HCT116 (cell line): ENCODE data around the gene ZNF605. TPM values are rescaled to one million over a fixed set of nuclear protein-coding genes. Genes with fewer than 3 reads are reported as not detected.
A peak's percentile ranks its signal among the peaks of the same experiment; 100 is the strongest.

ENCODE experiments used
- ATAC-seq: fragments of 200-7000 bp; cut with Tn5 transposase; 2 replicates; pipeline ENCODE4 v1.9.1; 2020; ENCODE audit warnings: mild to moderate bottlenecking, moderate library complexity
- BruUV-seq: library from RNA; stranded (reverse); fragments of 400-500 nt; replicated peaks from 2 replicates; lab custom pipeline; 2021; lab: Mats Ljungman, UMichigan
- CTCF ChIA-PET: fragments of 300-600 bp; sonication (Branson Sonifier 250); formaldehyde crosslinking; loops from one replicate; lab custom pipeline; 2021; ENCODE audit warnings: antibody characterized with exemption; lab: Charles Lee
- POLR2A ChIA-PET: fragments of 300-600, 350-600 bp; sonication (Branson Sonifier 250); formaldehyde crosslinking; loops from one replicate; lab custom pipeline; 2021; ENCODE audit warnings: antibody characterized with exemption; lab: Charles Lee
- RAD21 ChIA-PET, 2 experiments: fragments of 300-600 bp; sonication (Branson Sonifier 250); formaldehyde crosslinking; loops; one replicate each; lab custom pipeline; 2023; ENCODE audit warnings: low total read pairs in 2 of 2; ENCODE audit not compliant: uncharacterized antibody in 2 of 2, unreplicated experiment in 2 of 2, low non-redundant PET in 1 of 2; lab: Charles Lee
- DNase-seq: peaks from one replicate; pipeline ENCODE4 v3.0.0-alpha.2; 2010; ENCODE audit warnings: low read depth, low spot score
- H2AFZ ChIP-seq: fragments of 200-600 bp; shearing (Covaris generic), sonication (generic); 2 replicates; pipeline ENCODE4 v1.6.1; 2017; ENCODE audit warnings: low read depth, mixed run types, mixed read lengths, antibody characterized with exemption, low read length; ENCODE audit not compliant: poor library complexity, severe bottlenecking
- H3K27ac ChIP-seq: 2 replicates; pipeline ENCODE4 v1.5.1; 2012; ENCODE audit warnings: low read depth, low read length
- H3K27me3 ChIP-seq: fragments of 200-600 bp; sonication (generic); 2 replicates; pipeline ENCODE4 v1.6.1; 2016; ENCODE audit warnings: mixed run types, low read length, mixed read lengths; ENCODE audit not compliant: insufficient read depth
- H3K36me3 ChIP-seq, 2 experiments: fragments of 200-500 bp in 1 of 2; fragments of 200-600 bp in 1 of 2; sonication (Bioruptor generic) in 1 of 2; sonication (generic) in 1 of 2; 2 replicates each; pipeline versions ENCODE4 v1.5.1 to v1.6.1; 2014 to 2016; ENCODE audit warnings: low read length in 2 of 2, inconsistent platforms in 1 of 2, mixed read lengths in 1 of 2, mixed run types in 1 of 2; ENCODE audit not compliant: insufficient read depth in 2 of 2, control insufficient read depth in 1 of 2
- H3K4me1 ChIP-seq, 2 experiments: fragments of 200-600 bp in 1 of 2; sonication (generic) in 1 of 2; 2 replicates each; pipeline versions ENCODE4 v1.5.1 to v1.6.1; 2012 to 2017; ENCODE audit warnings: low read length in 2 of 2, inconsistent platforms in 1 of 2, mild to moderate bottlenecking in 1 of 2, mixed read lengths in 1 of 2, mixed run types in 1 of 2, moderate library complexity in 1 of 2; ENCODE audit not compliant: insufficient read depth in 2 of 2, control insufficient read depth in 1 of 2
- H3K4me2 ChIP-seq: fragments of 200-600 bp; sonication (generic); 2 replicates; pipeline ENCODE4 v1.6.1; 2017; ENCODE audit warnings: mixed run types, low read length, mixed read lengths
- H3K4me3 ChIP-seq, 2 experiments: fragments of 200-600 bp in 1 of 2; sonication (generic) in 1 of 2; replicated peaks in 1 of 2; 2 replicates each; pipeline ENCODE4 v1.5.1; 2011 to 2016; ENCODE audit warnings: low read length in 2 of 2, control low read depth in 1 of 2, low read depth in 1 of 2, mild to moderate bottlenecking in 1 of 2, mixed read lengths in 1 of 2, mixed run types in 1 of 2
- H3K79me2 ChIP-seq: fragments of 200-600 bp; sonication (generic); 2 replicates; pipeline ENCODE4 v1.6.1; 2017; ENCODE audit warnings: mild to moderate bottlenecking, mixed run types, low read length, moderate library complexity, mixed read lengths; ENCODE audit not compliant: insufficient read depth
- H3K9ac ChIP-seq: fragments of 200-600 bp; sonication (generic); 2 replicates; pipeline ENCODE4 v1.6.1; 2016; ENCODE audit warnings: low read length, mixed read lengths
- H3K9me2 ChIP-seq: fragments of 200-600 bp; sonication (generic), shearing (Covaris generic); 2 replicates; pipeline ENCODE4 v1.6.1; 2017; ENCODE audit warnings: mixed run types, mild to moderate bottlenecking, moderate library complexity; ENCODE audit not compliant: insufficient read depth
- H3K9me3 ChIP-seq, 2 experiments: fragments of 200-500 bp in 1 of 2; fragments of 200-600 bp in 1 of 2; sonication (Bioruptor generic) in 1 of 2; sonication (generic) in 1 of 2; 2 replicates each; pipeline ENCODE4 v1.6.1; 2014 to 2017; ENCODE audit warnings: low read length in 2 of 2, mixed read lengths in 2 of 2, inconsistent platforms in 1 of 2, low read depth in 1 of 2, mild to moderate bottlenecking in 1 of 2, mixed run types in 1 of 2, moderate library complexity in 1 of 2; ENCODE audit not compliant: control insufficient read depth in 1 of 2, insufficient read depth in 1 of 2
- H4K20me1 ChIP-seq: fragments of 200-600 bp; sonication (generic), shearing (Covaris generic); 2 replicates; pipeline ENCODE4 v1.6.1; 2017; ENCODE audit warnings: mixed run types, mild to moderate bottlenecking, moderate library complexity; ENCODE audit not compliant: insufficient read depth
- CBX3 ChIP-seq: IDR thresholded peaks from 2 replicates; pipeline ENCODE4 v1.6.1; 2012; ENCODE audit warnings: low read depth
- CEBPB ChIP-seq: IDR thresholded peaks from 2 replicates; pipeline ENCODE4 v1.6.1; 2012; ENCODE audit warnings: low read depth
- EGR1 ChIP-seq: IDR thresholded peaks from 2 replicates; pipeline ENCODE4 v1.6.1; 2012; ENCODE audit warnings: low read depth
- ELF1 ChIP-seq: IDR thresholded peaks from 2 replicates; pipeline ENCODE4 v1.6.1; 2012; ENCODE audit warnings: low read depth, borderline replicate concordance
- EZH2 ChIP-seq: fragments of 200-600 bp; sonication (generic); IDR thresholded peaks from 2 replicates; pipeline ENCODE4 v1.6.1; 2017; ENCODE audit warnings: antibody characterized with exemption, mixed run types
- EZH2phosphoT487 ChIP-seq: fragments of 200-600 bp; IDR thresholded peaks from 2 replicates; pipeline ENCODE4 v1.6.1; 2018; ENCODE audit warnings: antibody characterized with exemption, borderline replicate concordance
- FOSL1 ChIP-seq: IDR thresholded peaks from 2 replicates; pipeline ENCODE4 v1.6.1; 2012; ENCODE audit warnings: low read depth
- JUND ChIP-seq: IDR thresholded peaks from 2 replicates; pipeline ENCODE4 v1.6.1; 2012
- POLR2A ChIP-seq: IDR thresholded peaks from 2 replicates; pipeline ENCODE4 v1.7.0; 2011; ENCODE audit warnings: borderline replicate concordance; ENCODE audit not compliant: insufficient read depth, insufficient read length; ENCODE audit errors: extremely low read depth
- RAD21 ChIP-seq: IDR thresholded peaks from 2 replicates; pipeline ENCODE4 v1.6.1; 2012; ENCODE audit warnings: low read depth, mild to moderate bottlenecking
- REST ChIP-seq: IDR thresholded peaks from 2 replicates; pipeline ENCODE4 v1.6.1; 2012; ENCODE audit warnings: low read depth
- SIN3A ChIP-seq: IDR thresholded peaks from 2 replicates; pipeline ENCODE4 v1.6.1; 2012; ENCODE audit warnings: low read depth
- SP1 ChIP-seq: IDR thresholded peaks from 2 replicates; pipeline ENCODE4 v1.6.1; 2012; ENCODE audit warnings: low read depth
- SRF ChIP-seq: IDR thresholded peaks from 2 replicates; pipeline ENCODE4 v1.6.1; 2012; ENCODE audit warnings: low read depth
- TCF7L2 ChIP-seq: IDR thresholded peaks from 2 replicates; pipeline ENCODE4 v1.7.0; 2011; ENCODE audit warnings: borderline replicate concordance, inconsistent platforms; ENCODE audit not compliant: insufficient read depth, insufficient read length; ENCODE audit errors: extremely low read depth
- YY1 ChIP-seq: IDR thresholded peaks from 2 replicates; pipeline ENCODE4 v1.6.1; 2011; ENCODE audit warnings: low read length, low read depth, moderate library complexity, mild to moderate bottlenecking; ENCODE audit not compliant: insufficient replicate concordance; ENCODE audit errors: extremely low read depth
- ZFX ChIP-seq: fragments of 450-650 bp; IDR thresholded peaks from 2 replicates; pipeline ENCODE4 v1.6.1; 2017
- ZNF274 ChIP-seq: fragments of 200-500 bp; sonication (Bioruptor generic); IDR thresholded peaks from 2 replicates; pipeline ENCODE4 v1.6.1; 2014; ENCODE audit warnings: mild to moderate bottlenecking, low read depth, low read length, inconsistent platforms
- intact Hi-C: fragments of 100-400 bp; cut with micrococcal nuclease; formaldehyde crosslinking; loops from 2 replicates; pipeline ENCODE4 v1.10.0; 2022
- total RNA-seq: library from RNA; stranded (reverse); gene quantifications from one replicate; pipeline ENCODE4 v1.2.1, GENCODE V29; 2021; ENCODE audit not compliant: unreplicated experiment
- TF ChIP-seq, protein P1 (sequence below): IDR thresholded peaks from 2 replicates; pipeline ENCODE4 v1.6.1; 2011; ENCODE audit warnings: mild to moderate bottlenecking, low read length, moderate library complexity; ENCODE audit not compliant: insufficient replicate concordance; ENCODE audit errors: extremely low read depth
- TF ChIP-seq, protein P2 (sequence below): IDR thresholded peaks from 2 replicates; pipeline ENCODE4 v1.6.1; 2012

ZNF605 gene
- total RNA-seq, 1 experiment from 2014 or later: 0.02 TPM

DNA sequence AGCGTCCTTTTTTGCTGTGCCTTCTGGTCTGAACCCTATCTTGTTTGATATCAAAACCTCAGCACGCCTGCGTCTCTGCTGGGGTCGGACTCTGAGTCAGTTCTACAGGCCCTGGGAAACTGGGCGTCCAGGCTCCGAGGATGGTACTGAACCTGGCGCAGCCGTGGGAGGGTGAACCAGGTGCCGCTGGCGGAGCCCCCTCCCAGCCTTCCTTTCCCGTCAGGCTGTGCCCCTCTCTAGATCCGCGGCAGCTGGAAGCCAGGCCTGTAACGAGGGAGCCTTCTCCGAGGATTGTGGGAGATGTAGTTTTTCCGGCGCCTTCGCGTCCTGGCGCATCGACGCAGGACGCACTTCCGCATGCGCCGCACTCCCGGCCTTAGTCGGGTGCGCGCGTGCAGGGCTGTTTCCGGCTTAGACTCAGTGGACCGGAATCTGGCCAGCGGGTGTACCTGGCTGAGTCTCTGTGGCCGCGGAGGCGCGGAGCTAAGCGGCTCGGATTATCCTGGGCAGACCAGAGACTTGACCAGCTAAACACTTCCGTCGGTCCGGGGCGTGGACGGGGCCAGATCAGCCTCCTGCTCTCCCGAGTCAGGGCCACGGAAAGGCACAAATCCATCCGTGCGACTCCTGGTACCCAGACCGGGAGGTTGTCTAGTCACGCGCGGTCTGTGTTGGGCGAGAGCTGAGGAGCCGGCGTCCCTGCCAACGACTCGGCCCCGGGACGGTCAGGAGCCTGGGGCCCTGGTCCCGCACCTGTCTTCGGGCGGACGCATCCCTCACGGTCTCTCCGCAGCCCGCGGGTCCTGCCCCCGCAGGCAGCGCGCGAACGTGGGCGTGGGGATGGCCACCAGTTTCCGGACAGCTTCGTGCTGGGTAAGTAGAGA, 30.1 kb upstream of the ZNF605 start, which contains the start of gene ZNF26:
ZNF26 (plus strand) TSS at position 367 of the 884 bp plus-strand sequence; CDS start at position 841, 474 bp downstream.
- no peaks in the 10 kb centered on the region for H3K27me3 ChIP-seq
- TF ChIP-seq ELF1 (peak; percentile 66), EGR1 (0 out of 2 replicates have a peak, but pooled peaks have one; percentile 21), SRF (peak; percentile 91), EZH2 (no peak), JUND (no peak), REST (no peak), RAD21 (no peak), CEBPB (no peak), POLR2A (no peak), SIN3A (no peak), TCF7L2 (no peak), YY1 (no peak), ZFX (peak; percentile 38; the same call in 1 of the 2 replicates), ZNF274 (no peak), FOSL1 (no peak), CBX3 (no peak), SP1 (no peak), EZH2phosphoT487 (no peak)
- TF ChIP-seq, protein P1, sequence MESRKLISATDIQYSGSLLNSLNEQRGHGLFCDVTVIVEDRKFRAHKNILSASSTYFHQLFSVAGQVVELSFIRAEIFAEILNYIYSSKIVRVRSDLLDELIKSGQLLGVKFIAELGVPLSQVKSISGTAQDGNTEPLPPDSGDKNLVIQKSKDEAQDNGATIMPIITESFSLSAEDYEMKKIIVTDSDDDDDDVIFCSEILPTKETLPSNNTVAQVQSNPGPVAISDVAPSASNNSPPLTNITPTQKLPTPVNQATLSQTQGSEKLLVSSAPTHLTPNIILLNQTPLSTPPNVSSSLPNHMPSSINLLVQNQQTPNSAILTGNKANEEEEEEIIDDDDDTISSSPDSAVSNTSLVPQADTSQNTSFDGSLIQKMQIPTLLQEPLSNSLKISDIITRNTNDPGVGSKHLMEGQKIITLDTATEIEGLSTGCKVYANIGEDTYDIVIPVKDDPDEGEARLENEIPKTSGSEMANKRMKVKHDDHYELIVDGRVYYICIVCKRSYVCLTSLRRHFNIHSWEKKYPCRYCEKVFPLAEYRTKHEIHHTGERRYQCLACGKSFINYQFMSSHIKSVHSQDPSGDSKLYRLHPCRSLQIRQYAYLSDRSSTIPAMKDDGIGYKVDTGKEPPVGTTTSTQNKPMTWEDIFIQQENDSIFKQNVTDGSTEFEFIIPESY: no peak
- TF ChIP-seq, protein P2, sequence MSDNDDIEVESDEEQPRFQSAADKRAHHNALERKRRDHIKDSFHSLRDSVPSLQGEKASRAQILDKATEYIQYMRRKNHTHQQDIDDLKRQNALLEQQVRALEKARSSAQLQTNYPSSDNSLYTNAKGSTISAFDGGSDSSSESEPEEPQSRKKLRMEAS: peak; percentile 88

More for the DNA sequence above, 30.1 kb upstream of the ZNF605 start, which contains the start of gene ZNF26:
- H3K9me2 ChIP-seq: no peaks in the 10 kb centered on the region
- BruUV-seq: TSS peak; percentile 59
- POLR2A ChIA-PET: no interaction called here
- H4K20me1 ChIP-seq: no peaks in the 10 kb centered on the region
- H3K4me3 ChIP-seq: peak within 1 kb of the TSS; percentile 64 to 70
- ATAC-seq: peak; percentile 93
- DNase-seq: peak; percentile 60
- no peaks in the 10 kb centered on the region for H3K36me3 ChIP-seq
- peak within 1 kb of the TSS; percentile 48 for H3K27ac ChIP-seq
- peaks cover 12 to 19% of the 10 kb centered on the region in 2 experiments; a peak in 2 of 4 replicates for H3K9me3 ChIP-seq
- RAD21 ChIA-PET: no interaction called here
- 0 out of 4 replicates have a peak, but pooled peaks cover 0 to 3% of the 10 kb centered on the region in 2 experiments for H3K4me1 ChIP-seq
- peak within 1 kb of the TSS; percentile 68 for H3K4me2 ChIP-seq
- H3K79me2 ChIP-seq: peaks cover 15% of the 10 kb centered on the region
- CTCF ChIA-PET: no interaction called here
- no peak within 1 kb of the TSS for H2AFZ ChIP-seq
- H3K9ac ChIP-seq: peak within 1 kb of the TSS; percentile 50
- intact Hi-C loops: loop anchor here (2.0 kb wide), 1 partner anchor 51 kb away; the partner anchor contains the start of gene ZNF84
